Measurements from ENCODE around the gene STAB1.

The STAB1 gene

GRCh38 chr3:52501046-52501445 lies 5.9 kb downstream of the STAB1 start:
- Histone ChIP-seq H3K9me3 (ENCODE audit: control insufficient read depth in 2 of 2, low read length in 2 of 2) (no peaks in the 10 kb centered on the region), H3K9ac (ENCODE audit: low read length in 2 of 2) (no peak overlapping the region), H3K27me3 (ENCODE audit: control insufficient read depth in 1 of 2, insufficient read depth in 2 of 2, low read length in 2 of 2) (no peaks in the 10 kb centered on the region), H3K27ac (ENCODE audit: low read length) (no peak overlapping the region), H3K36me3 (ENCODE audit: control insufficient read depth in 2 of 2, insufficient read depth in 2 of 2, low read length in 2 of 2) (no peaks in the 10 kb centered on the region), H3K4me1 (ENCODE audit: control insufficient read depth, insufficient read depth, low read length) (peaks cover 3% of the 10 kb centered on the region), H3K4me3 (ENCODE audit: low read length in 2 of 2) (no peak overlapping the region)

- Histone ChIP-seq H3K36me3 (ENCODE audit: control insufficient read depth in 2 of 2, insufficient read depth in 2 of 2, low read length in 2 of 2) (no peaks in the 10 kb centered on the region), H3K27me3 (ENCODE audit: control insufficient read depth in 1 of 2, insufficient read depth in 2 of 2, low read length in 2 of 2) (no peaks in the 10 kb centered on the region), H3K9ac (ENCODE audit: low read length in 2 of 2) (no peak overlapping the region), H3K4me1 (ENCODE audit: control insufficient read depth, insufficient read depth, low read length) (peaks cover 3% of the 10 kb centered on the region), H3K27ac (ENCODE audit: low read length) (no peak overlapping the region), H3K9me3 (ENCODE audit: control insufficient read depth in 2 of 2, low read length in 2 of 2) (no peaks in the 10 kb centered on the region), H3K4me3 (ENCODE audit: low read length in 2 of 2) (no peak overlapping the region)
Measured at GRCh38 chr3:52502001-52502400, 6.9 kb downstream of the STAB1 start.

- Histone ChIP-seq H3K36me3 (ENCODE audit: control insufficient read depth in 2 of 2, insufficient read depth in 2 of 2, low read length in 2 of 2) (no peaks in the 10 kb centered on the region), H3K9ac (ENCODE audit: low read length in 2 of 2) (no peak overlapping the region), H3K27me3 (ENCODE audit: control insufficient read depth in 1 of 2, insufficient read depth in 2 of 2, low read length in 2 of 2) (no peaks in the 10 kb centered on the region), H3K27ac (ENCODE audit: low read length) (no peak overlapping the region), H3K4me1 (ENCODE audit: control insufficient read depth, insufficient read depth, low read length) (peaks cover 3% of the 10 kb centered on the region), H3K4me3 (ENCODE audit: low read length in 2 of 2) (no peak overlapping the region), H3K9me3 (ENCODE audit: control insufficient read depth in 2 of 2, low read length in 2 of 2) (no peaks in the 10 kb centered on the region)
Measured at GRCh38 chr3:52502808-52503350, 7.7 kb downstream of the STAB1 start.

GRCh38 chr3:52503788-52504424 lies 8.8 kb downstream of the STAB1 start:
- Histone ChIP-seq H3K9ac (ENCODE audit: low read length in 2 of 2) (no peak overlapping the region), H3K27ac (ENCODE audit: low read length) (no peak overlapping the region), H3K4me1 (ENCODE audit: control insufficient read depth, insufficient read depth, low read length) (no peaks in the 10 kb centered on the region), H3K9me3 (ENCODE audit: control insufficient read depth in 2 of 2, low read length in 2 of 2) (no peaks in the 10 kb centered on the region), H3K36me3 (ENCODE audit: control insufficient read depth in 2 of 2, insufficient read depth in 2 of 2, low read length in 2 of 2) (no peaks in the 10 kb centered on the region), H3K27me3 (ENCODE audit: control insufficient read depth in 1 of 2, insufficient read depth in 2 of 2, low read length in 2 of 2) (no peaks in the 10 kb centered on the region), H3K4me3 (ENCODE audit: low read length in 2 of 2) (no peak overlapping the region)

- Histone ChIP-seq H3K9ac (ENCODE audit: low read length in 2 of 2) (no peak overlapping the region), H3K36me3 (ENCODE audit: control insufficient read depth in 2 of 2, insufficient read depth in 2 of 2, low read length in 2 of 2) (no peaks in the 10 kb centered on the region)
Measured at GRCh38 chr3:52504977-52505376, 9.8 kb downstream of the STAB1 start.

GRCh38 chr3:52506266-52506966 lies 11.3 kb downstream of the STAB1 start:
- Histone ChIP-seq H3K36me3 (ENCODE audit: control insufficient read depth in 2 of 2, insufficient read depth in 2 of 2, low read length in 2 of 2) (no peaks in the 10 kb centered on the region), H3K9me3 (ENCODE audit: control insufficient read depth in 2 of 2, low read length in 2 of 2) (no peaks in the 10 kb centered on the region), H3K4me3 (ENCODE audit: low read length in 2 of 2) (no peak overlapping the region), H3K4me1 (ENCODE audit: control insufficient read depth, insufficient read depth, low read length) (no peaks in the 10 kb centered on the region), H3K9ac (ENCODE audit: low read length in 2 of 2) (no peak overlapping the region), H3K27me3 (ENCODE audit: control insufficient read depth in 1 of 2, insufficient read depth in 2 of 2, low read length in 2 of 2) (no peaks in the 10 kb centered on the region), H3K27ac (ENCODE audit: low read length) (no peak overlapping the region)

More at GRCh38 chr3:52504977-52505376, 9.8 kb downstream of the STAB1 start:
- Histone ChIP-seq H3K9me3 (ENCODE audit: control insufficient read depth in 2 of 2, low read length in 2 of 2) (no peaks in the 10 kb centered on the region), H3K27ac (ENCODE audit: low read length) (no peak overlapping the region), H3K4me1 (ENCODE audit: control insufficient read depth, insufficient read depth, low read length) (no peaks in the 10 kb centered on the region), H3K27me3 (ENCODE audit: control insufficient read depth in 1 of 2, insufficient read depth in 2 of 2, low read length in 2 of 2) (no peaks in the 10 kb centered on the region), H3K4me3 (ENCODE audit: low read length in 2 of 2) (no peak overlapping the region)

- Histone ChIP-seq H3K9ac (ENCODE audit: low read length in 2 of 2) (no peak overlapping the region), H3K4me3 (ENCODE audit: low read length in 2 of 2) (no peak overlapping the region), H3K9me3 (ENCODE audit: control insufficient read depth in 2 of 2, low read length in 2 of 2) (no peaks in the 10 kb centered on the region), H3K27me3 (ENCODE audit: control insufficient read depth in 1 of 2, insufficient read depth in 2 of 2, low read length in 2 of 2) (no peaks in the 10 kb centered on the region), H3K27ac (ENCODE audit: low read length) (no peak overlapping the region), H3K4me1 (ENCODE audit: control insufficient read depth, insufficient read depth, low read length) (no peaks in the 10 kb centered on the region), H3K36me3 (ENCODE audit: control insufficient read depth in 2 of 2, insufficient read depth in 2 of 2, low read length in 2 of 2) (no peaks in the 10 kb centered on the region)
Measured at GRCh38 chr3:52507359-52507758, 12.2 kb downstream of the STAB1 start.

GRCh38 chr3:52509753-52510328 lies 14.7 kb downstream of the STAB1 start:
- Histone ChIP-seq H3K9me3 (ENCODE audit: control insufficient read depth in 2 of 2, low read length in 2 of 2) (no peaks in the 10 kb centered on the region), H3K36me3 (ENCODE audit: control insufficient read depth in 2 of 2, insufficient read depth in 2 of 2, low read length in 2 of 2) (no peaks in the 10 kb centered on the region), H3K4me3 (ENCODE audit: low read length in 2 of 2) (no peak overlapping the region), H3K4me1 (ENCODE audit: control insufficient read depth, insufficient read depth, low read length) (no peaks in the 10 kb centered on the region), H3K27me3 (ENCODE audit: control insufficient read depth in 1 of 2, insufficient read depth in 2 of 2, low read length in 2 of 2) (no peaks in the 10 kb centered on the region), H3K27ac (ENCODE audit: low read length) (no peak overlapping the region), H3K9ac (ENCODE audit: low read length in 2 of 2) (no peak overlapping the region)

GRCh38 chr3:52511509-52511908 lies 16.4 kb downstream of the STAB1 start:
- H3K9me3 ChIP-seq (ENCODE audit: control insufficient read depth in 2 of 2, low read length in 2 of 2): no peaks in the 10 kb centered on the region
- H3K9ac ChIP-seq (ENCODE audit: low read length in 2 of 2): no peak overlapping the region
- no peaks in the 10 kb centered on the region for H3K4me1 ChIP-seq (ENCODE audit: control insufficient read depth, insufficient read depth, low read length)
- no peaks in the 10 kb centered on the region for H3K27me3 ChIP-seq (ENCODE audit: control insufficient read depth in 1 of 2, insufficient read depth in 2 of 2, low read length in 2 of 2)
- H3K27ac ChIP-seq (ENCODE audit: low read length): no peak overlapping the region
- H3K36me3 ChIP-seq (ENCODE audit: control insufficient read depth in 2 of 2, insufficient read depth in 2 of 2, low read length in 2 of 2): no peaks in the 10 kb centered on the region
- no peak overlapping the region for H3K4me3 ChIP-seq (ENCODE audit: low read length in 2 of 2)

- no peak overlapping the region for H3K9ac ChIP-seq (ENCODE audit: low read length in 2 of 2)
- no peak overlapping the region for H3K27ac ChIP-seq (ENCODE audit: low read length)
- no peaks in the 10 kb centered on the region for H3K36me3 ChIP-seq (ENCODE audit: control insufficient read depth in 2 of 2, insufficient read depth in 2 of 2, low read length in 2 of 2)
- no peaks in the 10 kb centered on the region for H3K9me3 ChIP-seq (ENCODE audit: control insufficient read depth in 2 of 2, low read length in 2 of 2)
- H3K4me1 ChIP-seq (ENCODE audit: control insufficient read depth, insufficient read depth, low read length): no peaks in the 10 kb centered on the region
- H3K27me3 ChIP-seq (ENCODE audit: control insufficient read depth in 1 of 2, insufficient read depth in 2 of 2, low read length in 2 of 2): no peaks in the 10 kb centered on the region
- H3K4me3 ChIP-seq (ENCODE audit: low read length in 2 of 2): no peak overlapping the region
Measured at GRCh38 chr3:52512105-52512504, 17.0 kb downstream of the STAB1 start.

GRCh38 chr3:52512727-52513126 lies 17.6 kb downstream of the STAB1 start:
- Histone ChIP-seq H3K27ac (ENCODE audit: low read length) (no peak overlapping the region), H3K9me3 (ENCODE audit: control insufficient read depth in 2 of 2, low read length in 2 of 2) (no peaks in the 10 kb centered on the region), H3K4me1 (ENCODE audit: control insufficient read depth, insufficient read depth, low read length) (no peaks in the 10 kb centered on the region), H3K9ac (ENCODE audit: low read length in 2 of 2) (no peak overlapping the region), H3K27me3 (ENCODE audit: control insufficient read depth in 1 of 2, insufficient read depth in 2 of 2, low read length in 2 of 2) (no peaks in the 10 kb centered on the region), H3K4me3 (ENCODE audit: low read length in 2 of 2) (no peak overlapping the region), H3K36me3 (ENCODE audit: control insufficient read depth in 2 of 2, insufficient read depth in 2 of 2, low read length in 2 of 2) (no peaks in the 10 kb centered on the region)

All from stomach smooth muscle (tissue), 2 donors.